ENCODE results near the gene STON2. TPM values are rescaled to one million over a fixed set of nuclear protein-coding genes. Genes with fewer than 3 reads are reported as not detected.

The STON2 gene
- total RNA-seq, 2 donors from 2014 or later, result 12.7 to 23.8 TPM

GRCh38 chr14:81446279-81447007 is 46.3 kb upstream of the STON2 start:
- no peak for DNase-seq (ENCODE audit: low spot score)
- Histone ChIP-seq H3K9me3 (no peaks in the 10 kb centered on the region), H3K4me1 (replicated peaks) (no peaks in the 10 kb centered on the region), H3K27ac (no peak overlapping the region), H3K27me3 (replicated peaks; ENCODE audit: insufficient read depth) (no peaks in the 10 kb centered on the region), H3K36me3 (no peaks in the 10 kb centered on the region), H3K4me3 (no peak overlapping the region)
- WGBS, result 95% methylated on average over 9 of the region's 9 CpGs
- TF ChIP-seq POLR2AphosphoS5 (IDR thresholded peaks at IDR 0.05), result no peak
- TF ChIP-seq POLR2A (IDR thresholded peaks at IDR 0.05), result no peak
- no peak for TF ChIP-seq CTCF (IDR thresholded peaks at IDR 0.05)
- intact Hi-C loops (cut with DNase I), result no loop called here

- no peaks in the 10 kb centered on the region for H3K27me3 ChIP-seq (replicated peaks; ENCODE audit: insufficient read depth)
- no peaks in the 10 kb centered on the region for H3K9me3 ChIP-seq
- no peaks in the 10 kb centered on the region for H3K4me1 ChIP-seq (replicated peaks)
- 61% methylated on average over 5 of the region's 5 CpGs for WGBS
- intact Hi-C loops (cut with DNase I), result no loop called here
- no peak overlapping the region for H3K4me3 ChIP-seq
- no peaks in the 10 kb centered on the region for H3K36me3 ChIP-seq
- no peak overlapping the region for H3K27ac ChIP-seq
- no peak for TF ChIP-seq POLR2AphosphoS5 (IDR thresholded peaks at IDR 0.05)
- no peak for TF ChIP-seq POLR2A (IDR thresholded peaks at IDR 0.05)
- TF ChIP-seq CTCF (IDR thresholded peaks at IDR 0.05), result no peak
- DNase-seq (ENCODE audit: low spot score), result no peak
Observed at GRCh38 chr14:81441626-81442134, 41.6 kb upstream of the STON2 start.

GRCh38 chr14:81440041-81440440 is 39.9 kb upstream of the STON2 start:
- no peak overlapping the region for H3K27ac ChIP-seq
- intact Hi-C loops (cut with DNase I), result no loop called here

GRCh38 chr14:81437244-81437643 is 37.1 kb upstream of the STON2 start:
- Histone ChIP-seq H3K36me3 (no peaks in the 10 kb centered on the region), H3K9me3 (no peaks in the 10 kb centered on the region), H3K4me1 (replicated peaks) (no peaks in the 10 kb centered on the region), H3K27me3 (replicated peaks; ENCODE audit: insufficient read depth) (no peaks in the 10 kb centered on the region), H3K27ac (no peak overlapping the region), H3K4me3 (no peak overlapping the region)
- TF ChIP-seq CTCF (IDR thresholded peaks at IDR 0.05) (no peak), POLR2A (IDR thresholded peaks at IDR 0.05) (no peak), POLR2AphosphoS5 (IDR thresholded peaks at IDR 0.05) (no peak)
- intact Hi-C loops (cut with DNase I), result no loop called here
- no peak for DNase-seq (ENCODE audit: low spot score)
- WGBS, result 19% methylated on average over 4 of the region's 4 CpGs

More at GRCh38 chr14:81440041-81440440, 39.9 kb upstream of the STON2 start:
- Histone ChIP-seq H3K9me3 (no peaks in the 10 kb centered on the region), H3K27me3 (replicated peaks; ENCODE audit: insufficient read depth) (no peaks in the 10 kb centered on the region), H3K4me3 (no peak overlapping the region), H3K36me3 (no peaks in the 10 kb centered on the region), H3K4me1 (replicated peaks) (no peaks in the 10 kb centered on the region)
- TF ChIP-seq CTCF (IDR thresholded peaks at IDR 0.05) (no peak), POLR2AphosphoS5 (IDR thresholded peaks at IDR 0.05) (no peak), POLR2A (IDR thresholded peaks at IDR 0.05) (no peak)
- 91% methylated on average over 3 of the region's 3 CpGs for WGBS
- DNase-seq (ENCODE audit: low spot score), result no peak

All from prostate gland (tissue), 2 donors.